Right atrium auricular region (tissue), 2 donors: ENCODE data around the gene SPARC. TPM values are rescaled to one million over a fixed set of nuclear protein-coding genes. Genes with fewer than 3 reads are reported as not detected.
"Not testable (repeated sequence)": the region's sequence is repeated elsewhere in the genome, so short reads cannot be mapped to it uniquely, and the experiment has no call there.

Source experiments
- DNase-seq: peaks from one replicate; pipeline ENCODE4 v3.0.0-alpha.2; 2019; ENCODE audit warnings: low spot score
- H3K27ac ChIP-seq, 2 donors: fragments of 200-600 bp; sonication (generic); 1 replicate in 1 of 2; 2 replicates in 1 of 2; pipeline ENCODE4 v1.5.1; 2016 to 2019
- H3K27me3 ChIP-seq, 2 donors: fragments of 200-600 bp; sonication (generic); one replicate each; pipeline versions ENCODE4 v1.5.1 to v1.6.0; 2017 to 2019
- H3K36me3 ChIP-seq: fragments of 200-600 bp; sonication (generic); one replicate; pipeline ENCODE4 v1.5.1; 2016
- H3K4me1 ChIP-seq, 2 donors: fragments of 200-600 bp; sonication (generic); one replicate each; pipeline versions ENCODE4 v1.5.1 to v1.6.0; 2017 to 2019
- H3K4me3 ChIP-seq, 2 donors: fragments of 200-600 bp; sonication (generic); 1 replicate in 1 of 2; 2 replicates in 1 of 2; pipeline ENCODE4 v1.5.1; 2017 to 2019; ENCODE audit warnings: mild to moderate bottlenecking in 1 of 2, moderate library complexity in 1 of 2
- H3K9me3 ChIP-seq, 2 donors: fragments of 200-600 bp; sonication (generic); one replicate each; pipeline ENCODE4 v1.5.1; 2019
- CTCF ChIP-seq, 2 donors: fragments of 200-600 bp; sonication (generic); IDR thresholded peaks; one replicate each; pipeline ENCODE4 v1.5.1; 2019; ENCODE audit warnings: antibody characterized with exemption in 2 of 2
- total RNA-seq, 2 donors: library from RNA; depleted of rRNA; stranded (reverse); fragments of >200 nt; gene quantifications; one replicate each; pipeline ENCODE4 v1.1.0, GENCODE V29; 2016

SPARC gene
- total RNA-seq, 2 donors from 2014 or later, result 292 to 567 TPM

GRCh38 chr5:151700296-151700695 lies 13.6 kb upstream of the SPARC start:
- no peak overlapping the region for H3K4me3 ChIP-seq
- no peaks in the 10 kb centered on the region for H3K9me3 ChIP-seq
- peaks cover 0 to 49% of the 10 kb centered on the region in 2 donors for H3K4me1 ChIP-seq
- no peaks in the 10 kb centered on the region for H3K27me3 ChIP-seq
- peak overlapping the region in 1 of 2 donors; percentile 88 for H3K27ac ChIP-seq
- no peak for TF ChIP-seq CTCF (IDR thresholded peaks at IDR 0.05)
- H3K36me3 ChIP-seq, result no peaks in the 10 kb centered on the region
- no peak for DNase-seq

- Histone ChIP-seq H3K4me3 (no peak overlapping the region), H3K27ac (peak overlapping the region; percentile 68 to 88), H3K9me3 (no peaks in the 10 kb centered on the region), H3K36me3 (no peaks in the 10 kb centered on the region), H3K27me3 (no peaks in the 10 kb centered on the region), H3K4me1 (peaks cover 0 to 50% of the 10 kb centered on the region in 2 donors)
- TF ChIP-seq CTCF (IDR thresholded peaks at IDR 0.05), result no peak
- DNase-seq, result peak; percentile 88
These were observed 12.6 kb upstream of the SPARC start for GRCh38 chr5:151699071-151699901.

- H3K9me3 ChIP-seq, H3K4me3 ChIP-seq, H3K27me3 ChIP-seq, DNase-seq, H3K36me3 ChIP-seq: not testable (repeated sequence)
- Histone ChIP-seq H3K27ac (peak overlapping the region; percentile 68 to 88), H3K4me1 (peaks cover 0 to 50% of the 10 kb centered on the region in 2 donors)
These were observed 11.4 kb upstream of the SPARC start for GRCh38 chr5:151698081-151698480.

GRCh38 chr5:151697452-151697851 lies 10.7 kb upstream of the SPARC start:
- H3K4me3 ChIP-seq, result no peak overlapping the region
- DNase-seq, result no peak
- TF ChIP-seq CTCF (IDR thresholded peaks at IDR 0.05), result no peak
- no peaks in the 10 kb centered on the region for H3K27me3 ChIP-seq
- H3K4me1 ChIP-seq, result peaks cover 0 to 44% of the 10 kb centered on the region in 2 donors
- no peaks in the 10 kb centered on the region for H3K36me3 ChIP-seq
- H3K27ac ChIP-seq, result peak overlapping the region; percentile 62 to 88
- H3K9me3 ChIP-seq, result no peaks in the 10 kb centered on the region

- no peaks in the 10 kb centered on the region for H3K27me3 ChIP-seq
- H3K4me1 ChIP-seq, result peaks cover 0 to 38% of the 10 kb centered on the region in 2 donors
- H3K27ac ChIP-seq, result peak overlapping the region; percentile 62 to 88
- no peaks in the 10 kb centered on the region for H3K36me3 ChIP-seq
- peak; percentile 90 for DNase-seq
- no peaks in the 10 kb centered on the region for H3K9me3 ChIP-seq
- no peak for TF ChIP-seq CTCF (IDR thresholded peaks at IDR 0.05)
- H3K4me3 ChIP-seq, result peak overlapping the region in 1 of 2 donors; percentile 6
These were observed 9.9 kb upstream of the SPARC start for GRCh38 chr5:151696470-151697061.

- TF ChIP-seq CTCF (IDR thresholded peaks at IDR 0.05), result no peak
- Histone ChIP-seq H3K4me3 (no peak overlapping the region), H3K27me3 (no peaks in the 10 kb centered on the region), H3K27ac (peak overlapping the region; percentile 62 to 88), H3K4me1 (peaks cover 0 to 38% of the 10 kb centered on the region in 2 donors), H3K36me3 (no peaks in the 10 kb centered on the region), H3K9me3 (no peaks in the 10 kb centered on the region)
- no peak for DNase-seq
These were observed 8.7 kb upstream of the SPARC start for GRCh38 chr5:151695464-151695863.
